IMR-90 (cell line): Measurements from ENCODE around the gene FAM20A. TPM values are rescaled to one million over a fixed set of nuclear protein-coding genes. Genes with fewer than 3 reads are reported as not detected.

Experiments used
- ATAC-seq: fragments of 200-7000 bp; cut with Tn5 transposase; 2 replicates; pipeline ENCODE4 v1.9.1; 2020; ENCODE audit warnings: low read depth, mild to moderate bottlenecking, moderate library complexity
- BruUV-seq: library from RNA; stranded (reverse); fragments of 400-500 nt; replicated peaks from 2 replicates; lab custom pipeline; 2021; lab: Mats Ljungman, UMichigan
- CTCF ChIA-PET: fragments of 300-600 bp; formaldehyde crosslinking; extraction: SDS; loops from one replicate; lab custom pipeline; 2021; ENCODE audit warnings: antibody characterized with exemption; lab: Yijun Ruan, JAX
- POLR2A ChIA-PET: fragments of 300-600 bp; sonication (Branson Sonifier 250); formaldehyde crosslinking; loops from one replicate; lab custom pipeline; 2022; ENCODE audit warnings: antibody characterized with exemption; ENCODE audit not compliant: unreplicated experiment; lab: Charles Lee
- DNase-seq: peaks from one replicate; pipeline ENCODE4 v3.0.0; 2013
- H2AFZ ChIP-seq: replicated peaks from 2 replicates; pipeline ENCODE3; 2013; ENCODE audit warnings: low read length, mild to moderate bottlenecking; ENCODE audit not compliant: poor library complexity
- H2AK5ac ChIP-seq: 2 replicates; pipeline ENCODE4 v1.6.1; 2013; ENCODE audit warnings: low read depth, low read length, inconsistent platforms
- H2AK9ac ChIP-seq: replicated peaks from 2 replicates; pipeline ENCODE3; 2013; ENCODE audit warnings: mild to moderate bottlenecking, low read depth, low read length, moderate library complexity; ENCODE audit not compliant: poor library complexity
- H2BK120ac ChIP-seq: 2 replicates; pipeline ENCODE4 v1.6.1; 2013; ENCODE audit warnings: low read depth, low read length, inconsistent platforms
- H2BK15ac ChIP-seq: 3 replicates; pipeline ENCODE4 v1.6.1; 2013; ENCODE audit warnings: low read depth, low read length, inconsistent platforms
- H2BK20ac ChIP-seq: 2 replicates; pipeline ENCODE4 v1.6.1; 2013; ENCODE audit warnings: low read depth, mild to moderate bottlenecking, inconsistent platforms, low read length, moderate library complexity
- H2BK5ac ChIP-seq: 2 replicates; pipeline ENCODE4 v1.6.1; 2013; ENCODE audit warnings: mild to moderate bottlenecking, low read depth, low read length, inconsistent platforms; ENCODE audit not compliant: poor library complexity, severe bottlenecking
- H3K14ac ChIP-seq: replicated peaks from 2 replicates; pipeline ENCODE4 v1.6.1; 2013; ENCODE audit warnings: low read depth, low read length, inconsistent platforms
- H3K18ac ChIP-seq: 2 replicates; pipeline ENCODE4 v1.6.1; 2013; ENCODE audit warnings: low read depth, low read length, control low read depth
- H3K23ac ChIP-seq: 2 replicates; pipeline ENCODE4 v1.6.1; 2013; ENCODE audit warnings: low read depth, low read length, inconsistent platforms
- H3K27ac ChIP-seq: 2 replicates; pipeline ENCODE4 v1.5.1; 2013; ENCODE audit warnings: mild to moderate bottlenecking, control low read depth, low read length; ENCODE audit not compliant: insufficient read depth
- H3K27me3 ChIP-seq: 2 replicates; pipeline ENCODE4 v1.6.1; 2013; ENCODE audit warnings: low read length; ENCODE audit not compliant: control insufficient read depth, insufficient read depth
- H3K36me3 ChIP-seq: 2 replicates; pipeline ENCODE4 v1.6.1; 2013; ENCODE audit warnings: low read length, mixed read lengths; ENCODE audit not compliant: control insufficient read depth, insufficient read depth
- H3K4ac ChIP-seq: 2 replicates; pipeline ENCODE4 v1.6.1; 2013; ENCODE audit warnings: low read depth, low read length, inconsistent platforms
- H3K4me1 ChIP-seq: 2 replicates; pipeline ENCODE4 v1.6.1; 2013; ENCODE audit warnings: low read length, mixed read lengths; ENCODE audit not compliant: control insufficient read depth, insufficient read depth
- H3K4me2 ChIP-seq: 2 replicates; pipeline ENCODE4 v1.6.1; 2013; ENCODE audit warnings: low read depth, mild to moderate bottlenecking, control low read depth, low read length, moderate library complexity
- H3K4me3 ChIP-seq: 2 replicates; pipeline ENCODE4 v1.5.1; 2013; ENCODE audit warnings: low read depth, mild to moderate bottlenecking, control low read depth, low read length, moderate library complexity; ENCODE audit not compliant: insufficient read depth
- H3K56ac ChIP-seq: 2 replicates; pipeline ENCODE4 v1.6.1; 2013; ENCODE audit warnings: low read length, inconsistent platforms; ENCODE audit not compliant: insufficient read depth; ENCODE audit errors: extremely low read depth
- H3K79me1 ChIP-seq, 2 experiments: 2 replicates each; pipeline ENCODE4 v1.6.1; 2013; ENCODE audit warnings: low read length in 2 of 2, inconsistent platforms in 1 of 2, low read depth in 1 of 2
- H3K9ac ChIP-seq: 2 replicates; pipeline ENCODE4 v1.6.1; 2013; ENCODE audit warnings: low read depth, low read length, control low read depth
- H3K9me1 ChIP-seq: 2 replicates; pipeline ENCODE4 v1.6.1; 2013; ENCODE audit warnings: low read length, inconsistent platforms; ENCODE audit not compliant: insufficient read depth
- H3K9me3 ChIP-seq: 2 replicates; pipeline ENCODE4 v1.6.1; 2013; ENCODE audit warnings: low read length; ENCODE audit not compliant: control insufficient read depth, insufficient read depth
- H4K20me1 ChIP-seq: 2 replicates; pipeline ENCODE4 v1.6.1; 2013; ENCODE audit warnings: low read length, inconsistent platforms; ENCODE audit not compliant: insufficient read depth
- H4K5ac ChIP-seq: 2 replicates; pipeline ENCODE4 v1.6.1; 2013; ENCODE audit warnings: mild to moderate bottlenecking, low read depth, low read length, control low read depth
- H4K8ac ChIP-seq, 2 experiments: 2 replicates each; pipeline ENCODE4 v1.6.1; 2013; ENCODE audit warnings: low read depth in 2 of 2, low read length in 2 of 2, control low read depth in 1 of 2, inconsistent platforms in 1 of 2
- H4K91ac ChIP-seq: 2 replicates; pipeline ENCODE4 v1.6.1; 2013; ENCODE audit warnings: low read depth, low read length, inconsistent platforms; ENCODE audit not compliant: insufficient read depth
- CEBPB ChIP-seq: IDR thresholded peaks from 2 replicates; pipeline ENCODE4 v1.6.1; 2012; ENCODE audit warnings: low read depth, low read length, improper control_type of control experiment
- CHD1 ChIP-seq: IDR thresholded peaks from 2 replicates; pipeline ENCODE4 v1.6.1; 2012; ENCODE audit warnings: low read depth, low read length, improper control_type of control experiment
- CTCF ChIP-seq: conservative IDR thresholded peaks from 2 replicates; pipeline ENCODE4 v1.5.1; 2012; ENCODE audit warnings: mild to moderate bottlenecking, low read depth, low read length, improper control_type of control experiment
- FOS ChIP-seq: fragments of 150-350 bp; IDR thresholded peaks from 2 replicates; pipeline ENCODE4 v1.6.1; 2016; ENCODE audit warnings: low read depth, low read length
- MAZ ChIP-seq: IDR thresholded peaks from 2 replicates; pipeline ENCODE4 v1.6.1; 2012; ENCODE audit warnings: low read depth, mild to moderate bottlenecking, low read length, improper control_type of control experiment, moderate library complexity, borderline replicate concordance
- NFE2L2 ChIP-seq: fragments of 150-350 bp; IDR thresholded peaks from 2 replicates; pipeline ENCODE4 v1.6.1; 2016; ENCODE audit warnings: low read depth, mild to moderate bottlenecking, low read length
- POLR2A ChIP-seq: IDR thresholded peaks from 2 replicates; pipeline ENCODE4 v1.6.1; 2012; ENCODE audit warnings: mild to moderate bottlenecking, low read depth, low read length
- RAD21 ChIP-seq: IDR thresholded peaks from 2 replicates; pipeline ENCODE4 v1.6.1; 2012; ENCODE audit warnings: low read length, improper control_type of control experiment
- RCOR1 ChIP-seq: IDR thresholded peaks from 2 replicates; pipeline ENCODE4 v1.6.1; 2012; ENCODE audit warnings: mild to moderate bottlenecking, low read length, improper control_type of control experiment; ENCODE audit not compliant: insufficient replicate concordance
- RFX5 ChIP-seq: IDR thresholded peaks from 2 replicates; pipeline ENCODE4 v1.8.0; 2012; ENCODE audit warnings: low read depth, mild to moderate bottlenecking, low read length, moderate library complexity
- SMC3 ChIP-seq: fragments of 150-350 bp; IDR thresholded peaks from 2 replicates; pipeline ENCODE4 v1.6.1; 2016; ENCODE audit warnings: low read depth, mild to moderate bottlenecking, antibody characterized with exemption, low read length, moderate library complexity
- WGBS, 2 experiments: methylation state at CpG; one replicate each; pipeline versions ENCODE4 v1.1.5 to v1.1.7; 2013; ENCODE audit warnings: missing lambda C conversion rate in 2 of 2; ENCODE audit not compliant: insufficient read length in 1 of 2; ENCODE audit errors: extremely low coverage in 2 of 2; 5-methylcytosine and 5-hydroxymethylcytosine counted together
- dilution Hi-C: fragments of 300-500 bp; cut with HindIII; formaldehyde crosslinking; loops from one replicate; pipeline ENCODE4 v1.14.3; 2018; ENCODE audit warnings: low sequenced_read_pairs; ENCODE audit not compliant: unreplicated experiment
- in situ Hi-C: fragments of 300-500 bp; cut with MboI; formaldehyde crosslinking; loops from 3 replicates; pipeline ENCODE4 v1.14.3; 2019; ENCODE audit warnings: low sequenced_read_pairs, inconsistent platforms, mixed read lengths
- intact Hi-C: fragments of 100-400 bp; cut with micrococcal nuclease; formaldehyde crosslinking; loops from 2 replicates; pipeline ENCODE4 v1.10.0; 2022
- polyA plus RNA-seq, 3 experiments: library from polyadenylated mRNA; depleted of rRNA; stranded (reverse); fragments of >200 nt; gene quantifications; 2 replicates each; pipeline ENCODE4 v1.2.3, GENCODE V29; 2012; ENCODE audit warnings: low replicate concordance in 1 of 3
- total RNA-seq: library from RNA; depleted of rRNA; stranded (reverse); fragments of >200 nt; gene quantifications from 2 replicates; pipeline ENCODE4 v1.2.3, GENCODE V29; 2012
- TF ChIP-seq, protein P1 (sequence below): fragments of 150-350 bp; IDR thresholded peaks from 2 replicates; pipeline ENCODE4 v1.6.1; 2016; ENCODE audit warnings: low read depth, mild to moderate bottlenecking, low read length, moderate library complexity, borderline replicate concordance
- TF ChIP-seq, protein P2 (sequence below): fragments of 150-350 bp; IDR thresholded peaks from 2 replicates; pipeline ENCODE4 v1.6.1; 2017; ENCODE audit warnings: mild to moderate bottlenecking, antibody characterized with exemption, low read length, low read depth

The FAM20A gene
- total and polyA plus RNA-seq, 2 of the 4 experiments (the other 2 are of a cell fraction) = not detected

DNA sequence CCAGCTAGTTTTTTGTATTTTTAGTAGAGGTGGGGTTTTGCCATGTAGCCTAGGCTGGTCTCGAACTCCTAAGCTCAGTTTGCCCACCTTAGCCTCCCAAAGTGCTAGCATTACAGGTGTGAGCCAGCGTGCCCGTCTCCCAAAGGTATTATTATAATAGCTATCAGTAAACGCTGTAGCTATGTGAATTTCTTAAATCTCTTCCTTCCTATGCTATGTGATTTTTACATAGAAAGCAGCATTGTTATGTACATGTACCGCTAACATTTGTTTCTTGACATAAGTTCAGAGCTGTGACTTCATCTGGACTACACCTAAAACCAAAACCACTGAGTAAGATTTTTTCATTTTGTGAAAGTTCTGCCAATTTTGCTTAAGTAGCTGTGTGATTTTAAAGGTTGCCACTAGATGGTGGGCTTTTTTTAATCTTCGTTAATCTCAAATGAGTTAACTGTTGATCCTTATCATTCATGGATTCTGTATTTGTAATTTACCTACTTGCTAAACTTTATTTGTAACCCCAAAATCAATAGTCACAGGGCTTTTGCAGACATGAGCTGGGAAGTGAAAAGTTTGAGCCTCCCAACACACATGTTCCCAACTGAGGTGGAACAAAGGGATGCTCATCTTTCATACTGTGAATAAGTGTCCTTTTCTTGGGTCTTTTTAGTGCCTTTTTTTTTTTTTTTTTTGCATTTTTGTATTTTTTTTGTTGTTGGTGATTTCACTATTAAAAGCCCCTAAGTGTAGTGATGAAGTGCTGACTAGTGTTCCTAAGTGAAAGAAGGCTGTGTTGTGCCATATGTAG lies 67.1 kb downstream of the FAM20A start:
- BruUV-seq = no TSS peak
- Histone ChIP-seq H3K79me1 (peaks cover 10% of the 10 kb centered on the region in 2 experiments; a peak in 3 of 4 replicates), H3K9me3 (no peaks in the 10 kb centered on the region), H4K91ac (no peak overlapping the region), H2AFZ (no peak overlapping the region), H3K9me1 (no peaks in the 10 kb centered on the region; the same call in 1 of the 2 replicates), H3K36me3 (peaks cover 39% of the 10 kb centered on the region), H2AK9ac (no peak overlapping the region), H3K23ac (no peak overlapping the region), H2BK120ac (no peak overlapping the region), H3K4me2 (no peak overlapping the region), H2BK5ac (no peak overlapping the region), H3K27me3 (no peaks in the 10 kb centered on the region), H3K4ac (no peak overlapping the region), H2AK5ac (no peak overlapping the region), H3K4me3 (no peak overlapping the region), H3K14ac (no peak overlapping the region), H3K4me1 (no peaks in the 10 kb centered on the region), H3K56ac (no peak overlapping the region), H4K20me1 (no peaks in the 10 kb centered on the region), H2BK20ac (no peak overlapping the region), H3K18ac (no peak overlapping the region), H4K8ac (no peak overlapping the region), H3K9ac (no peak overlapping the region), H3K27ac (no peak overlapping the region), H4K5ac (no peak overlapping the region), H2BK15ac (no peak overlapping the region)
- ChIA-PET POLR2A (no interaction called here), CTCF (interaction anchor here (0.6 to 1.4 kb wide), 3 partner anchors 15 to 227 kb away, joined by 3 to 5 read pairs (median 3); no protein-coding TSS in a partner anchor)
- no CpG with 5 or more reads among the region's 6 CpGs for WGBS, 2 experiments
- DNase-seq (peak; percentile 50), ATAC-seq (peak; percentile 42; the same call in 1 of the 2 replicates)
- intact Hi-C loops = loop anchor here (1.0 to 5.0 kb wide), 2 partner anchors 78 to 225 kb away; no protein-coding TSS in a partner anchor
- dilution Hi-C loops = no loop called here
- TF ChIP-seq FOS (no peak), RAD21 (no peak), CEBPB (no peak), RCOR1 (no peak), SMC3 (peak; percentile 43), CTCF (peak; percentile 43), NFE2L2 (no peak), RFX5 (no peak), CHD1 (no peak), POLR2A (no peak), MAZ (no peak)
- TF ChIP-seq, protein P1, sequence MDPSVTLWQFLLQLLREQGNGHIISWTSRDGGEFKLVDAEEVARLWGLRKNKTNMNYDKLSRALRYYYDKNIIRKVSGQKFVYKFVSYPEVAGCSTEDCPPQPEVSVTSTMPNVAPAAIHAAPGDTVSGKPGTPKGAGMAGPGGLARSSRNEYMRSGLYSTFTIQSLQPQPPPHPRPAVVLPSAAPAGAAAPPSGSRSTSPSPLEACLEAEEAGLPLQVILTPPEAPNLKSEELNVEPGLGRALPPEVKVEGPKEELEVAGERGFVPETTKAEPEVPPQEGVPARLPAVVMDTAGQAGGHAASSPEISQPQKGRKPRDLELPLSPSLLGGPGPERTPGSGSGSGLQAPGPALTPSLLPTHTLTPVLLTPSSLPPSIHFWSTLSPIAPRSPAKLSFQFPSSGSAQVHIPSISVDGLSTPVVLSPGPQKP = no peak
- TF ChIP-seq, protein P2, sequence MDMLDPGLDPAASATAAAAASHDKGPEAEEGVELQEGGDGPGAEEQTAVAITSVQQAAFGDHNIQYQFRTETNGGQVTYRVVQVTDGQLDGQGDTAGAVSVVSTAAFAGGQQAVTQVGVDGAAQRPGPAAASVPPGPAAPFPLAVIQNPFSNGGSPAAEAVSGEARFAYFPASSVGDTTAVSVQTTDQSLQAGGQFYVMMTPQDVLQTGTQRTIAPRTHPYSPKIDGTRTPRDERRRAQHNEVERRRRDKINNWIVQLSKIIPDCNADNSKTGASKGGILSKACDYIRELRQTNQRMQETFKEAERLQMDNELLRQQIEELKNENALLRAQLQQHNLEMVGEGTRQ = no peak
- in situ Hi-C loops = loop anchor here (5.0 to 10.0 kb wide), 2 partner anchors 228 to 711 kb away; no protein-coding TSS in a partner anchor
